ENCODE measurements around the gene GRHL1. TPM values are rescaled to one million over a fixed set of nuclear protein-coding genes. Genes with fewer than 3 reads are reported as not detected.

The GRHL1 gene
- polyA plus RNA-seq, 1 donor (not counting 4 experiments of a cell fraction or from before 2014, with no cell fraction given) = 7.8 TPM

DNA sequence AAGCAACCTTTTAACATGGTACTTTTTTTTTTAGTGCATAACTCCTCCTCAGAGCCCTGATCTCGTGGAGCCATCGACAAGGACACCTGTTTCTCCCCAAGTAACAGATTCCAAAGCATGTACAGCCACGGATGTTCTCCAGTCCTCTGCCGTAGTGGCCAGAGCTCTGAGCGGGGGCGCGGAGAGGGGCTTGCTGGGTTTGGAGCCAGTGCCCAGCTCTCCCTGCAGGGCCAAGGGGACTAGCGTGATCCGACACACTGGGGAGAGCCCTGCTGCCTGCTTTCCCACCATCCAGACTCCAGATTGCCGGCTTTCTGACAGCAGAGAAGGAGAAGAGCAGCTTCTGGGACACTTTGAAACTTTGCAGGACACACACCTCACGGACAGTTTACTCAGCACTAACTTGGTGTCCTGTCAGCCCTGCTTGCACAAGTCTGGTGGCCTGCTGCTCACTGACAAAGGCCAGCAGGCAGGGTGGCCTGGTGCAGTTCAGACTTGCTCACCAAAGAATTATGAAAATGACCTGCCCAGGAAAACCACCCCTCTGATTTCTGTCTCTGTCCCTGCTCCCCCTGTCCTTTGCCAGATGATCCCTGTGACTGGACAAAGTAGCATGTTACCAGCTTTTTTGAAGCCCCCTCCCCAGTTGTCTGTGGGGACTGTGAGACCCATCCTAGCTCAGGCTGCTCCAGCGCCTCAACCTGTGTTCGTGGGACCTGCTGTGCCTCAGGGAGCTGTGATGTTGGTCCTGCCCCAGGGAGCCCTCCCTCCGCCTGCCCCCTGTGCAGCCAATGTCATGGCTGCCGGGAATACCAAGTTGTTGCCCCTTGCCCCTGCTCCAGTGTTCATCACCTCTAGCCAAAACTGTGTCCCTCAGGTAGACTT is 96.4 kb downstream of the GRHL1 start:
- DNase-seq (ENCODE audit: low read depth, low spot score) (no peak), FAIRE-seq (no peak)
- Histone ChIP-seq H3K79me2 (ENCODE audit: control insufficient read depth, insufficient read depth, low read length) (no peaks in the 10 kb centered on the region), H3K36me3 (ENCODE audit: control insufficient read depth in 2 of 2, extremely low read depth in 1 of 2, insufficient read depth in 2 of 2, low read length in 2 of 2) (peaks cover 0 to 10% of the 10 kb centered on the region in 2 experiments), H3K9me3 (ENCODE audit: control insufficient read depth, low read depth, low read length) (no peaks in the 10 kb centered on the region), H3K4me2 (ENCODE audit: control insufficient read depth, extremely low read depth, insufficient read depth, low read depth, low read length) (no peak overlapping the region), H3K9ac (ENCODE audit: control insufficient read depth, extremely low read depth, insufficient read depth, low read length) (no peak overlapping the region), H3K4me3 (ENCODE audit: control insufficient read depth in 2 of 3, extremely low read depth in 1 of 3, insufficient read depth in 2 of 3, low read depth in 1 of 3, low read length in 3 of 3) (no peak overlapping the region), H4K20me1 (ENCODE audit: control insufficient read depth, extremely low read depth, insufficient read depth, low read length) (no peaks in the 10 kb centered on the region), H3K27me3 (ENCODE audit: control insufficient read depth, extremely low read depth, insufficient read depth, low read length) (peaks cover under 1% of the 10 kb centered on the region), H3K4me1 (ENCODE audit: control insufficient read depth, extremely low read depth, insufficient read depth, low read length) (peaks cover under 1% of the 10 kb centered on the region), H3K27ac (ENCODE audit: control insufficient read depth, insufficient read depth, low read length) (no peak overlapping the region), H3K9me1 (ENCODE audit: control insufficient read depth, extremely low read depth, insufficient read depth, low read length) (no peaks in the 10 kb centered on the region), H2AFZ (ENCODE audit: control insufficient read depth, low read length) (no peak overlapping the region)
- TF ChIP-seq, protein P1, sequence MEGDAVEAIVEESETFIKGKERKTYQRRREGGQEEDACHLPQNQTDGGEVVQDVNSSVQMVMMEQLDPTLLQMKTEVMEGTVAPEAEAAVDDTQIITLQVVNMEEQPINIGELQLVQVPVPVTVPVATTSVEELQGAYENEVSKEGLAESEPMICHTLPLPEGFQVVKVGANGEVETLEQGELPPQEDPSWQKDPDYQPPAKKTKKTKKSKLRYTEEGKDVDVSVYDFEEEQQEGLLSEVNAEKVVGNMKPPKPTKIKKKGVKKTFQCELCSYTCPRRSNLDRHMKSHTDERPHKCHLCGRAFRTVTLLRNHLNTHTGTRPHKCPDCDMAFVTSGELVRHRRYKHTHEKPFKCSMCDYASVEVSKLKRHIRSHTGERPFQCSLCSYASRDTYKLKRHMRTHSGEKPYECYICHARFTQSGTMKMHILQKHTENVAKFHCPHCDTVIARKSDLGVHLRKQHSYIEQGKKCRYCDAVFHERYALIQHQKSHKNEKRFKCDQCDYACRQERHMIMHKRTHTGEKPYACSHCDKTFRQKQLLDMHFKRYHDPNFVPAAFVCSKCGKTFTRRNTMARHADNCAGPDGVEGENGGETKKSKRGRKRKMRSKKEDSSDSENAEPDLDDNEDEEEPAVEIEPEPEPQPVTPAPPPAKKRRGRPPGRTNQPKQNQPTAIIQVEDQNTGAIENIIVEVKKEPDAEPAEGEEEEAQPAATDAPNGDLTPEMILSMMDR (optimal IDR thresholded peaks at IDR 0.05 in 1 of 3, IDR thresholded peaks at IDR 0.05 in 1 of 3, conservative IDR thresholded peaks at IDR 0.05 in 1 of 3; ENCODE audit: extremely low read depth in 1 of 3, insufficient read depth in 2 of 3, low read length in 3 of 3) = no peak
- TF ChIP-seq EZH2 (IDR thresholded peaks at IDR 0.05; ENCODE audit: low read length) = no peak
- dilution Hi-C loops (cut with MboI; ENCODE audit: extremely low pct_ligation_motif_present, low sequenced_read_pairs) = loop anchor here (25.0 kb wide), 1 partner anchor 286 kb away; no protein-coding TSS in a partner anchor

DNA sequence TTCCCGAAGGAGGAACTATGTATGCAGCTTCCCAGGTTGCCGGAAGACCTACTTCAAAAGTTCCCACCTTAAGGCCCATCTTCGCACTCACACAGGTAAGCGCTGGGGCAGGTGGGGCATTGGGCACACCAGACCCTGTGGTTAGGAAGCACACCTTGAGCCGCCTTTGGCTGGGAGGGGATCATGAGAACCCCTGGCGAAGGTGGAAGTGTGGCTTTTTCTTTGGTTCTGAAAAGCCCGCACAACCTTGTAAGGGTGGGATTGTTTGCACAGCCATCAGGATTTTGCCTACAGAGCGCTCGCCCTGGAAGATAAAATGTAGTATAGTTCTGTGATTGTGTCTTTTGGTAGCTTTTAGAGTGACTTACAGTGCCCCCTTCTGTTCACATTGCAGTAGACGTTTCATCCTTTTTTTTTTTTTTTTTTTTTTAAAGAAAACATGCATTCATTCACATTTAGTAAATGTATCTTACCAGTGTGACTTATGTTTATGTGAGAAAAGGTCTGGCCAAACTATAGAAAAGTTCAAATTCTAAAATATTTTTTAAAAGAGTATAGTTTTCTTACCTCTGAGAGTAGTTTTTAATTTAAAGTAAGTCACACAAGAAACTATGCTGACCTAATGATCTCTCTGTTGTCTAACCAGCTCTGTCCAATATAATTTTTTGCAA is 97.1 kb downstream of the GRHL1 start:
- Histone ChIP-seq H3K4me1 (ENCODE audit: control insufficient read depth, extremely low read depth, insufficient read depth, low read length) (no peaks in the 10 kb centered on the region), H3K9me1 (ENCODE audit: control insufficient read depth, extremely low read depth, insufficient read depth, low read length) (no peaks in the 10 kb centered on the region), H3K36me3 (ENCODE audit: control insufficient read depth in 2 of 2, extremely low read depth in 1 of 2, insufficient read depth in 2 of 2, low read length in 2 of 2) (peaks cover 0 to 13% of the 10 kb centered on the region in 2 experiments), H4K20me1 (ENCODE audit: control insufficient read depth, extremely low read depth, insufficient read depth, low read length) (no peaks in the 10 kb centered on the region), H3K27me3 (ENCODE audit: control insufficient read depth, extremely low read depth, insufficient read depth, low read length) (no peaks in the 10 kb centered on the region), H3K9ac (ENCODE audit: control insufficient read depth, extremely low read depth, insufficient read depth, low read length) (no peak overlapping the region), H3K4me3 (ENCODE audit: control insufficient read depth in 2 of 3, extremely low read depth in 1 of 3, insufficient read depth in 2 of 3, low read depth in 1 of 3, low read length in 3 of 3) (no peak overlapping the region), H3K4me2 (ENCODE audit: control insufficient read depth, extremely low read depth, insufficient read depth, low read depth, low read length) (no peak overlapping the region), H2AFZ (ENCODE audit: control insufficient read depth, low read length) (no peak overlapping the region), H3K9me3 (ENCODE audit: control insufficient read depth, low read depth, low read length) (no peaks in the 10 kb centered on the region), H3K79me2 (ENCODE audit: control insufficient read depth, insufficient read depth, low read length) (no peaks in the 10 kb centered on the region), H3K27ac (ENCODE audit: control insufficient read depth, insufficient read depth, low read length) (no peak overlapping the region)
- dilution Hi-C loops (cut with MboI; ENCODE audit: extremely low pct_ligation_motif_present, low sequenced_read_pairs) = loop anchor here (25.0 kb wide), 1 partner anchor 286 kb away; no protein-coding TSS in a partner anchor
- DNase-seq (ENCODE audit: low read depth, low spot score) (no peak), FAIRE-seq (peak; percentile 66)
- TF ChIP-seq EZH2 (IDR thresholded peaks at IDR 0.05; ENCODE audit: low read length) = no peak
- TF ChIP-seq, protein P1 (optimal IDR thresholded peaks at IDR 0.05 in 1 of 3, IDR thresholded peaks at IDR 0.05 in 1 of 3, conservative IDR thresholded peaks at IDR 0.05 in 1 of 3; ENCODE audit: extremely low read depth in 1 of 3, insufficient read depth in 2 of 3, low read length in 3 of 3) = peak; percentile 29 to 49 (median 42)

Other genes with a start within 250 kb of the GRHL1 start
- 10.2 to 16.5 TPM (median 13.2 TPM) in 3 replicates for gene TAF1B, start 108.2 kb upstream of the GRHL1 start, polyA plus RNA-seq
- gene KLF11, start 91.9 kb downstream of the GRHL1 start, polyA plus RNA-seq = 6.1 to 7.0 TPM (median 6.6 TPM) in 3 replicates
- 0.14 to 0.52 TPM (median 0.48 TPM) in 3 replicates for gene CYS1, start 128.7 kb downstream of the GRHL1 start, polyA plus RNA-seq
- 1.6 to 34.1 TPM (median 25.7 TPM) in 3 replicates for gene RRM2, start 171.0 kb downstream of the GRHL1 start, polyA plus RNA-seq